ENCODE data around the gene FABP7. TPM values are rescaled to one million over a fixed set of nuclear protein-coding genes. Genes with fewer than 3 reads are reported as not detected.

Gene FABP7
- total and polyA plus RNA-seq, 2 of the 13 experiments (the other 11 are each of a cell fraction or from before 2014, with no cell fraction given): not detected

DNA sequence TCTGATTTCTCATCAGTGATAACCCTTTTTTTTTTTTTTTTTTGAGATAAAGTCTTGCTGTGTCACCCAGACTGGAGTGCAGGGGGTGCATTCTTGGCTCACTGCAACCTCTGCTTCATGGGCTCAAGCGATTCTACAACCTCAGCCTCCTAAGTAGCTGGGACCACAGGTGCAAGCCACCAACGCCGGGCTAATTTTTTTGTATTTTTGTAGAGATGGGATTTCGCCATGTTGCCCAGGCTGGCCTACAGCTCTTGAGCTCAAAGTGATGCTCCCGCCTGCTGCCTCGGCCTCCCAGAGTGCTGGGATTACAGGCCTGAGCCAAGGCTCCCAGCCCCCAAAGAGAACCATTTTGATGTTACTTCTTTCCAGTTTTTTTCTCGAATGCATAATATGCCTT lies 2.2 kb downstream of the FABP7 start (continued):
- TF ChIP-seq NFYC (CRISPR knock-in tag; IDR thresholded peaks at IDR 0.05) (no peak), REL (CRISPR knock-in tag; conservative IDR thresholded peaks at IDR 0.05) (no peak), ZNF17 (CRISPR knock-in tag; IDR thresholded peaks at IDR 0.05) (no peak), KAT2B (IDR thresholded peaks at IDR 0.05; ENCODE audit: borderline replicate concordance, low read depth, low read length) (no peak)
- TF ChIP-seq, protein P1, sequence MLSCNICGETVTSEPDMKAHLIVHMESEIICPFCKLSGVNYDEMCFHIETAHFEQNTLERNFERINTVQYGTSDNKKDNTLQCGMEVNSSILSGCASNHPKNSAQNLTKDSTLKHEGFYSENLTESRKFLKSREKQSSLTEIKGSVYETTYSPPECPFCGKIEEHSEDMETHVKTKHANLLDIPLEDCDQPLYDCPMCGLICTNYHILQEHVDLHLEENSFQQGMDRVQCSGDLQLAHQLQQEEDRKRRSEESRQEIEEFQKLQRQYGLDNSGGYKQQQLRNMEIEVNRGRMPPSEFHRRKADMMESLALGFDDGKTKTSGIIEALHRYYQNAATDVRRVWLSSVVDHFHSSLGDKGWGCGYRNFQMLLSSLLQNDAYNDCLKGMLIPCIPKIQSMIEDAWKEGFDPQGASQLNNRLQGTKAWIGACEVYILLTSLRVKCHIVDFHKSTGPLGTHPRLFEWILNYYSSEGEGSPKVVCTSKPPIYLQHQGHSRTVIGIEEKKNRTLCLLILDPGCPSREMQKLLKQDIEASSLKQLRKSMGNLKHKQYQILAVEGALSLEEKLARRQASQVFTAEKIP (CRISPR knock-in tag; IDR thresholded peaks at IDR 0.05; ENCODE audit: borderline replicate concordance): no peak
- TF ChIP-seq, protein P2, sequence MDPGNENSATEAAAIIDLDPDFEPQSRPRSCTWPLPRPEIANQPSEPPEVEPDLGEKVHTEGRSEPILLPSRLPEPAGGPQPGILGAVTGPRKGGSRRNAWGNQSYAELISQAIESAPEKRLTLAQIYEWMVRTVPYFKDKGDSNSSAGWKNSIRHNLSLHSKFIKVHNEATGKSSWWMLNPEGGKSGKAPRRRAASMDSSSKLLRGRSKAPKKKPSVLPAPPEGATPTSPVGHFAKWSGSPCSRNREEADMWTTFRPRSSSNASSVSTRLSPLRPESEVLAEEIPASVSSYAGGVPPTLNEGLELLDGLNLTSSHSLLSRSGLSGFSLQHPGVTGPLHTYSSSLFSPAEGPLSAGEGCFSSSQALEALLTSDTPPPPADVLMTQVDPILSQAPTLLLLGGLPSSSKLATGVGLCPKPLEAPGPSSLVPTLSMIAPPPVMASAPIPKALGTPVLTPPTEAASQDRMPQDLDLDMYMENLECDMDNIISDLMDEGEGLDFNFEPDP (CRISPR knock-in tag; conservative IDR thresholded peaks at IDR 0.05): no peak
- TF ChIP-seq, protein P3, sequence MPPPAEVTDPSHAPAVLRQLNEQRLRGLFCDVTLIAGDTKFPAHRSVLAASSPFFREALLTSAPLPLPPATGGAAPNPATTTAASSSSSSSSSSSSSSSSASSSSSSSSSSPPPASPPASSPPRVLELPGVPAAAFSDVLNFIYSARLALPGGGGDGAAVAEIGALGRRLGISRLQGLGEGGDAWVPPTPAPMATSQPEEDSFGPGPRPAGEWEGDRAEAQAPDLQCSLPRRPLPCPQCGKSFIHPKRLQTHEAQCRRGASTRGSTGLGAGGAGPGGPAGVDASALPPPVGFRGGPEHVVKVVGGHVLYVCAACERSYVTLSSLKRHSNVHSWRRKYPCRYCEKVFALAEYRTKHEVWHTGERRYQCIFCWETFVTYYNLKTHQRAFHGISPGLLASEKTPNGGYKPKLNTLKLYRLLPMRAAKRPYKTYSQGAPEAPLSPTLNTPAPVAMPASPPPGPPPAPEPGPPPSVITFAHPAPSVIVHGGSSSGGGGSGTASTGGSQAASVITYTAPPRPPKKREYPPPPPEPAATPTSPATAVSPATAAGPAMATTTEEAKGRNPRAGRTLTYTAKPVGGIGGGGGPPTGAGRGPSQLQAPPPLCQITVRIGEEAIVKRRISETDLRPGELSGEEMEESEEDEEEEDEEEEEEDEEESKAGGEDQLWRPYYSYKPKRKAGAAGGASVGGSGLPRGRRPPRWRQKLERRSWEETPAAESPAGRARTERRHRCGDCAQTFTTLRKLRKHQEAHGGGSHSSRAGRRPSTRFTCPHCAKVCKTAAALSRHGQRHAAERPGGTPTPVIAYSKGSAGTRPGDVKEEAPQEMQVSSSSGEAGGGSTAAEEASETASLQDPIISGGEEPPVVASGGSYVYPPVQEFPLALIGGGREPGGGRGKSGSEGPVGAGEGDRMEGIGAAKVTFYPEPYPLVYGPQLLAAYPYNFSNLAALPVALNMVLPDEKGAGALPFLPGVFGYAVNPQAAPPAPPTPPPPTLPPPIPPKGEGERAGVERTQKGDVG (CRISPR knock-in tag; IDR thresholded peaks at IDR 0.05; ENCODE audit: borderline replicate concordance): no peak
